Activated naive CD4-positive, alpha-beta T cell treated with anti-CD3 and anti-CD28 coated beads for 36 hours (primary cell): ENCODE data around the gene LOXL1. TPM values are rescaled to one million over a fixed set of nuclear protein-coding genes. Genes with fewer than 3 reads are reported as not detected.
"Not testable (repeated sequence)": the region's sequence is repeated elsewhere in the genome, so short reads cannot be mapped to it uniquely, and the experiment has no call there.

ENCODE experiments used
- CTCF ChIA-PET: fragments of 350-600 bp; sonication (Branson Sonifier 250); formaldehyde crosslinking; loops from one replicate; lab custom pipeline; 2021; ENCODE audit warnings: antibody characterized with exemption; lab: Charles Lee
- DNase-seq: peaks from one replicate; pipeline ENCODE4 v3.0.0-alpha.2; 2020
- H3K27ac Mint-ChIP-seq: one replicate; pipeline ENCODE4 v1.8.0; 2021; ENCODE audit warnings: mild to moderate bottlenecking, mixed read lengths
- H3K27me3 Mint-ChIP-seq: one replicate; pipeline ENCODE4 v1.8.0; 2021; ENCODE audit warnings: low read depth, mixed read lengths
- H3K36me3 Mint-ChIP-seq: one replicate; pipeline ENCODE4 v1.8.0; 2021; ENCODE audit warnings: low read depth, mixed read lengths
- H3K4me1 Mint-ChIP-seq: one replicate; pipeline ENCODE4 v1.8.0; 2021; ENCODE audit warnings: low read depth, mixed read lengths
- H3K4me3 Mint-ChIP-seq: one replicate; pipeline ENCODE4 v1.8.0; 2021; ENCODE audit warnings: mild to moderate bottlenecking, moderate library complexity, mixed read lengths
- H3K9me3 Mint-ChIP-seq: one replicate; pipeline ENCODE4 v1.8.0; 2021; ENCODE audit warnings: mixed read lengths
- intact Hi-C: fragments of 100-400 bp; cut with micrococcal nuclease; formaldehyde crosslinking; loops from one replicate; pipeline ENCODE4 v1.15.1; 2023
- total RNA-seq, 2 experiments: library from RNA; stranded (reverse); gene quantifications; one replicate each; pipeline ENCODE4 v1.2.3, GENCODE V29; 2021

LOXL1 gene
- total RNA-seq, 2 experiments from 2014 or later: 0.25 to 0.55 TPM

GRCh38 chr15:73937296-73937695, 11.0 kb downstream of the LOXL1 start:
- Mint-ChIP-seq H3K27ac (no peak overlapping the region), H3K36me3 (no peaks in the 10 kb centered on the region), H3K9me3 (no peaks in the 10 kb centered on the region), H3K27me3 (no peaks in the 10 kb centered on the region), H3K4me3 (no peak overlapping the region), H3K4me1 (peaks cover 9% of the 10 kb centered on the region)
- intact Hi-C loops: no loop called here
- CTCF ChIA-PET: interaction anchor here (4.9 kb wide), 1 partner anchor 9 kb away, joined by 25 read pairs; no protein-coding TSS in a partner anchor
- no peak for DNase-seq

GRCh38 chr15:73937726-73938125, 11.5 kb downstream of the LOXL1 start:
- no peak overlapping the region for H3K4me3 Mint-ChIP-seq
- no peaks in the 10 kb centered on the region for H3K9me3 Mint-ChIP-seq
- CTCF ChIA-PET: interaction anchor here (0.8 to 4.9 kb wide), 2 partner anchors 10 to 12 kb away, joined by 3 to 25 read pairs; no protein-coding TSS in a partner anchor
- peaks cover 11% of the 10 kb centered on the region for H3K4me1 Mint-ChIP-seq
- no peak for DNase-seq
- no peaks in the 10 kb centered on the region for H3K27me3 Mint-ChIP-seq
- H3K36me3 Mint-ChIP-seq: no peaks in the 10 kb centered on the region
- H3K27ac Mint-ChIP-seq: no peak overlapping the region
- intact Hi-C loops: no loop called here

- H3K36me3 Mint-ChIP-seq, H3K27ac Mint-ChIP-seq, H3K27me3 Mint-ChIP-seq, DNase-seq, H3K9me3 Mint-ChIP-seq, H3K4me3 Mint-ChIP-seq, intact Hi-C loops: not testable (repeated sequence)
- peaks cover 11% of the 10 kb centered on the region for H3K4me1 Mint-ChIP-seq
- CTCF ChIA-PET: interaction anchor here (0.8 to 4.9 kb wide), 3 partner anchors 11 to 26 kb away, joined by 3 to 25 read pairs (median 3); no protein-coding TSS in a partner anchor
These were observed 12.3 kb downstream of the LOXL1 start for GRCh38 chr15:73938516-73938915.

- no peaks in the 10 kb centered on the region for H3K36me3 Mint-ChIP-seq
- no peaks in the 10 kb centered on the region for H3K9me3 Mint-ChIP-seq
- intact Hi-C loops: no loop called here
- CTCF ChIA-PET: interaction anchor here (0.8 to 4.9 kb wide), 3 partner anchors 11 to 25 kb away, joined by 3 to 25 read pairs (median 3); no protein-coding TSS in a partner anchor
- no peak overlapping the region for H3K27ac Mint-ChIP-seq
- DNase-seq: no peak
- peaks cover 11% of the 10 kb centered on the region for H3K4me1 Mint-ChIP-seq
- no peak overlapping the region for H3K4me3 Mint-ChIP-seq
- no peaks in the 10 kb centered on the region for H3K27me3 Mint-ChIP-seq
These were observed 12.9 kb downstream of the LOXL1 start for GRCh38 chr15:73939138-73939537.

GRCh38 chr15:73940061-73940981, 14.1 kb downstream of the LOXL1 start:
- no peak for DNase-seq
- peaks cover 11% of the 10 kb centered on the region for H3K4me1 Mint-ChIP-seq
- H3K9me3 Mint-ChIP-seq: no peaks in the 10 kb centered on the region
- no peak overlapping the region for H3K27ac Mint-ChIP-seq
- no peaks in the 10 kb centered on the region for H3K27me3 Mint-ChIP-seq
- no peaks in the 10 kb centered on the region for H3K36me3 Mint-ChIP-seq
- no peak overlapping the region for H3K4me3 Mint-ChIP-seq
- CTCF ChIA-PET: interaction anchor here (1.3 to 4.9 kb wide), 3 partner anchors 10 to 12 kb away, joined by 3 to 25 read pairs (median 6); no protein-coding TSS in a partner anchor
- intact Hi-C loops: no loop called here

GRCh38 chr15:73941044-73941443, 14.8 kb downstream of the LOXL1 start:
- CTCF ChIA-PET: interaction anchor here (0.9 to 1.3 kb wide), 2 partner anchors 10 to 30 kb away, joined by 4 to 6 read pairs; no protein-coding TSS in a partner anchor

GRCh38 chr15:73941449-73941848, 15.2 kb downstream of the LOXL1 start:
- CTCF ChIA-PET: interaction anchor here (0.9 to 1.3 kb wide), 2 partner anchors 10 to 29 kb away, joined by 4 to 6 read pairs; no protein-coding TSS in a partner anchor
- no peaks in the 10 kb centered on the region for H3K27me3 Mint-ChIP-seq
- peaks cover 11% of the 10 kb centered on the region for H3K4me1 Mint-ChIP-seq
- DNase-seq: no peak
- H3K27ac Mint-ChIP-seq: no peak overlapping the region
- intact Hi-C loops: no loop called here
- H3K36me3 Mint-ChIP-seq: no peaks in the 10 kb centered on the region
- no peak overlapping the region for H3K4me3 Mint-ChIP-seq
- no peaks in the 10 kb centered on the region for H3K9me3 Mint-ChIP-seq

More at GRCh38 chr15:73941044-73941443, 14.8 kb downstream of the LOXL1 start:
- H3K4me3 Mint-ChIP-seq: no peak overlapping the region
- intact Hi-C loops: no loop called here
- H3K27ac Mint-ChIP-seq: no peak overlapping the region
- no peaks in the 10 kb centered on the region for H3K9me3 Mint-ChIP-seq
- no peaks in the 10 kb centered on the region for H3K27me3 Mint-ChIP-seq
- no peak for DNase-seq
- no peaks in the 10 kb centered on the region for H3K36me3 Mint-ChIP-seq
- peaks cover 11% of the 10 kb centered on the region for H3K4me1 Mint-ChIP-seq

GRCh38 chr15:73941871-73942635, 15.8 kb downstream of the LOXL1 start:
- H3K4me3 Mint-ChIP-seq: no peak overlapping the region
- intact Hi-C loops: no loop called here

GRCh38 chr15:73942751-73943270, 16.5 kb downstream of the LOXL1 start:
- H3K27me3 Mint-ChIP-seq: no peaks in the 10 kb centered on the region
- H3K4me3 Mint-ChIP-seq: no peak overlapping the region
- H3K9me3 Mint-ChIP-seq: no peaks in the 10 kb centered on the region
- peaks cover 11% of the 10 kb centered on the region for H3K4me1 Mint-ChIP-seq
- H3K36me3 Mint-ChIP-seq: no peaks in the 10 kb centered on the region
- CTCF ChIA-PET: no interaction called here
- no peak for DNase-seq
- intact Hi-C loops: no loop called here
- H3K27ac Mint-ChIP-seq: no peak overlapping the region

More at GRCh38 chr15:73941871-73942635, 15.8 kb downstream of the LOXL1 start:
- Mint-ChIP-seq H3K4me1 (peaks cover 11% of the 10 kb centered on the region), H3K27ac (no peak overlapping the region), H3K36me3 (no peaks in the 10 kb centered on the region), H3K27me3 (no peaks in the 10 kb centered on the region), H3K9me3 (no peaks in the 10 kb centered on the region)
- no peak for DNase-seq
- CTCF ChIA-PET: interaction anchor here (0.9 kb wide), 1 partner anchor 29 kb away, joined by 4 read pairs; no protein-coding TSS in a partner anchor

GRCh38 chr15:73944161-73945129, 18.2 kb downstream of the LOXL1 start:
- H3K27ac Mint-ChIP-seq: no peak overlapping the region
- H3K27me3 Mint-ChIP-seq: no peaks in the 10 kb centered on the region
- no peak for DNase-seq
- H3K4me1 Mint-ChIP-seq: peaks cover 11% of the 10 kb centered on the region
- no peaks in the 10 kb centered on the region for H3K9me3 Mint-ChIP-seq
- intact Hi-C loops: no loop called here
- no peaks in the 10 kb centered on the region for H3K36me3 Mint-ChIP-seq
- no peak overlapping the region for H3K4me3 Mint-ChIP-seq
- CTCF ChIA-PET: interaction anchor here (0.7 to 1.2 kb wide), 2 partner anchors 8 to 10 kb away, joined by 3 to 4 read pairs; no protein-coding TSS in a partner anchor

- no peak overlapping the region for H3K4me3 Mint-ChIP-seq
- peaks cover 11% of the 10 kb centered on the region for H3K4me1 Mint-ChIP-seq
- H3K9me3 Mint-ChIP-seq: no peaks in the 10 kb centered on the region
- CTCF ChIA-PET: interaction anchor here (0.6 to 1.2 kb wide), 3 partner anchors 9 to 19 kb away, joined by 3 to 4 read pairs (median 3); no protein-coding TSS in a partner anchor
- no peaks in the 10 kb centered on the region for H3K27me3 Mint-ChIP-seq
- H3K27ac Mint-ChIP-seq: no peak overlapping the region
- intact Hi-C loops: no loop called here
- no peaks in the 10 kb centered on the region for H3K36me3 Mint-ChIP-seq
- no peak for DNase-seq
These were observed 18.9 kb downstream of the LOXL1 start for GRCh38 chr15:73945130-73945508.
